DMS79 (cell line): ENCODE measurements around the gene SEMA5B.
A peak's percentile ranks its signal among the peaks of the same experiment; 100 is the strongest.

Source experiments
- DNase-seq: peaks from one replicate; lab custom pipeline; 2025; lab: John Stamatoyannopoulos, UW

SEMA5B gene

GRCh38 chr3:122993124-122993978, 34.2 kb downstream of the SEMA5B start:
- DNase-seq, result no peak

GRCh38 chr3:122992676-122993075, 34.9 kb downstream of the SEMA5B start:
- DNase-seq, result no peak

GRCh38 chr3:122992133-122992532, 35.4 kb downstream of the SEMA5B start:
- DNase-seq, result no peak

- no peak for DNase-seq
These were observed 36.2 kb downstream of the SEMA5B start for GRCh38 chr3:122991236-122991985.

GRCh38 chr3:122989856-122990575, 37.5 kb downstream of the SEMA5B start:
- DNase-seq, result peak; percentile 72

- DNase-seq, result no peak
These were observed 39.1 kb downstream of the SEMA5B start for GRCh38 chr3:122988508-122988907.

GRCh38 chr3:122987736-122988319, 39.7 kb downstream of the SEMA5B start:
- no peak for DNase-seq

- DNase-seq, result peak; percentile 18
These were observed 40.3 kb downstream of the SEMA5B start for GRCh38 chr3:122987231-122987630.

GRCh38 chr3:122986693-122987179, 40.8 kb downstream of the SEMA5B start:
- no peak for DNase-seq

- no peak for DNase-seq
These were observed 42.0 kb downstream of the SEMA5B start for GRCh38 chr3:122985539-122985938.

- DNase-seq, result no peak
These were observed 42.9 kb downstream of the SEMA5B start for GRCh38 chr3:122984650-122985049.

- no peak for DNase-seq
These were observed 43.6 kb downstream of the SEMA5B start for GRCh38 chr3:122984007-122984406.

GRCh38 chr3:122982216-122983185, 45.1 kb downstream of the SEMA5B start:
- DNase-seq, result no peak

- no peak for DNase-seq
These were observed 48.4 kb downstream of the SEMA5B start for GRCh38 chr3:122979211-122979610.

GRCh38 chr3:122978569-122978968, 49.0 kb downstream of the SEMA5B start:
- no peak for DNase-seq

- peak; percentile 80 for DNase-seq
These were observed 49.7 kb downstream of the SEMA5B start for GRCh38 chr3:122977746-122978466.

GRCh38 chr3:122975924-122976293, 51.7 kb downstream of the SEMA5B start:
- DNase-seq, result no peak

- DNase-seq, result peak; percentile 62
These were observed 52.2 kb downstream of the SEMA5B start for GRCh38 chr3:122975163-122975923.

- DNase-seq, result no peak
These were observed 52.8 kb downstream of the SEMA5B start for GRCh38 chr3:122974764-122975162.
